Measurements from ENCODE around the gene ADAMTS9. TPM values are rescaled to one million over a fixed set of nuclear protein-coding genes. Genes with fewer than 3 reads are reported as not detected.

The ADAMTS9 gene, protein sequence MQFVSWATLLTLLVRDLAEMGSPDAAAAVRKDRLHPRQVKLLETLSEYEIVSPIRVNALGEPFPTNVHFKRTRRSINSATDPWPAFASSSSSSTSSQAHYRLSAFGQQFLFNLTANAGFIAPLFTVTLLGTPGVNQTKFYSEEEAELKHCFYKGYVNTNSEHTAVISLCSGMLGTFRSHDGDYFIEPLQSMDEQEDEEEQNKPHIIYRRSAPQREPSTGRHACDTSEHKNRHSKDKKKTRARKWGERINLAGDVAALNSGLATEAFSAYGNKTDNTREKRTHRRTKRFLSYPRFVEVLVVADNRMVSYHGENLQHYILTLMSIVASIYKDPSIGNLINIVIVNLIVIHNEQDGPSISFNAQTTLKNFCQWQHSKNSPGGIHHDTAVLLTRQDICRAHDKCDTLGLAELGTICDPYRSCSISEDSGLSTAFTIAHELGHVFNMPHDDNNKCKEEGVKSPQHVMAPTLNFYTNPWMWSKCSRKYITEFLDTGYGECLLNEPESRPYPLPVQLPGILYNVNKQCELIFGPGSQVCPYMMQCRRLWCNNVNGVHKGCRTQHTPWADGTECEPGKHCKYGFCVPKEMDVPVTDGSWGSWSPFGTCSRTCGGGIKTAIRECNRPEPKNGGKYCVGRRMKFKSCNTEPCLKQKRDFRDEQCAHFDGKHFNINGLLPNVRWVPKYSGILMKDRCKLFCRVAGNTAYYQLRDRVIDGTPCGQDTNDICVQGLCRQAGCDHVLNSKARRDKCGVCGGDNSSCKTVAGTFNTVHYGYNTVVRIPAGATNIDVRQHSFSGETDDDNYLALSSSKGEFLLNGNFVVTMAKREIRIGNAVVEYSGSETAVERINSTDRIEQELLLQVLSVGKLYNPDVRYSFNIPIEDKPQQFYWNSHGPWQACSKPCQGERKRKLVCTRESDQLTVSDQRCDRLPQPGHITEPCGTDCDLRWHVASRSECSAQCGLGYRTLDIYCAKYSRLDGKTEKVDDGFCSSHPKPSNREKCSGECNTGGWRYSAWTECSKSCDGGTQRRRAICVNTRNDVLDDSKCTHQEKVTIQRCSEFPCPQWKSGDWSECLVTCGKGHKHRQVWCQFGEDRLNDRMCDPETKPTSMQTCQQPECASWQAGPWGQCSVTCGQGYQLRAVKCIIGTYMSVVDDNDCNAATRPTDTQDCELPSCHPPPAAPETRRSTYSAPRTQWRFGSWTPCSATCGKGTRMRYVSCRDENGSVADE (N-terminal part only)
- total RNA-seq: 6.9 and 18.8 TPM in 2 replicates

DNA sequence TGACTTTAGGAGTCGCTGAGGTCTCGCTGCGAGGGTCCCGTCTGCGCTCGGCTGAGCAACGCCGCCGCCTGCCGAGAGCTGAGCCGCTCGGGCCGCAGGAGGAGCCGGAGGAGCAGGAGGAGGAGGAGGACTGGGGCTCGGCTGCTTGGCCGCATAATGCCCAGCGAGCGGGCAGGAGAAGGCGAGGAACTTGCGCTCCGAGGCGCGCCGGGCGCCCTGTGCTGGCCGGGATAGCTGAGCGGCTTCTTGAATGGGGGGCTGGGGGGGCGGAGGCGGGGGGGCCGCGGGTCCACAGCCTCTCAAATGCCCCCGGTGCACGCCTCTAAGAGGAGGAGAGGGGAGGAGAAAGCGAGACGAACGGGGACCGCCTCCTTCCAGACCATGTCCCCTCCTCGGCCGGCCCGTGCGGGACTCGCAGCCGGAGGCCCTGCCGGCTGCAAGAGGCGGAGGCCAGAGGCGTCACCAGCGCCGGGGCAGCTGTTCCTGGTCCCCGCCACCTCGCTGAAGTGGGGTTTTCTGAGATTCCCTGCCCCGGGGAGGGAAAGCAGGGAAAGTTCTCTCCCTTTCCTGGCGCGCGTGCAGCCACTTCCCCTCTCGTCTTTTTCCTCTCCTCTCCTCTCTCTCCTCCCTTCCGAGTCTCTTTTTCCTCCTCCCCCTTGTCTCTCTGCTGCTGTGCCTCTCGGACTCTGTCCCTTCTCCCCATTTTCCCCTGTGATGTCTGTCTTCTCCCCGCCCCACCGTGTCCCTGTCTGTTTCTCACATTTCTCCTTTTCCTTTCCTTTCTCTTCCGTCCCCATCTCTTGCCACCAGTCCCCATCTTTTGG lies at the start of gene ADAMTS9:
ADAMTS9 (minus strand) TSS at position 220 of the 824 bp plus-strand sequence. CDS start 343 bp downstream, outside the sequence.

Small RNAs within 50 kb of the gene (small RNA-seq; reads per million reads assigned to genes)
- not detected for gene RNU6-739P (ENCODE audit: low replicate concordance)

All from placental pericyte (primary cell).